HPDE6-E6E7 (cell line): Measurements from ENCODE around the gene ZNF532.

Source experiments
- DNase-seq: peaks from one replicate; pipeline ENCODE4 v3.0.0; 2011; ENCODE audit warnings: missing footprints; ENCODE audit errors: extremely low spot score

Gene ZNF532

DNA sequence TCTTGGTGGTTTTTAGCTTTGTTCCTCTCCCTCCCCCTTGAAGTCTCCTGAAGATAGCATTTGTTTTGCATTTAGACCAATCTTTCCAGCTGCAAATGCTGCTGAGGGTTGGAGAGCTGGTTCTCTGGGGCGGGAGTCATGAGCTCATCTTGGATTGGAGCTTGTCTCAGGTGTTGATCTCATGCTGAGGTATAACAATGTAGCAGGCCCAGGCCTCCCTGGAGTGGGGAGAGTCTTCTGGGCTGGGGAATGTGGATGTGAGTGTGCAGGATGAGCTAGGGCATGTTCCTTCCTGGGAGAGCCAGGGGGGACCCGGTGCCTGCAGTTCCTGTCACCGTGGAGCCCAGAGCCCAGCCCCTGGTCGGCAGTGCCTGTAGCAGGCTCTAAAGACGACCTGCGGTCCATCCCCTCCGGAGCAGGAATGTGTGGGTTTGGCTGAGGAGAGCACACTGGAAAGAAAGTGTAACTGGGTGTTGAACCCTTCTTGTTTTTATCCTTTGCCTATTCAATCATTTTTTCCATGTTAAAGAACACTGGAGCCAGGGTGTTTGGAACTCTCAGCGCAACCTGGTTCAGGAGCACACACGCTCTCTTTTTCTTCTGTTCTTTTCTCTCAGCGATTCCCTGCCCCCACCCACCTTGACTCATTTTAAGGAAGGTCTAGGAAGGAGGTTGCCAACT lies 2.7 kb downstream of the ZNF532 start:
- peak; percentile 61 for DNase-seq

- no peak for DNase-seq
Observed at GRCh38 chr18:58868440-58868839, 3.8 kb downstream of the ZNF532 start.

GRCh38 chr18:58870130-58870529 lies 5.5 kb downstream of the ZNF532 start:
- no peak for DNase-seq

- DNase-seq, result no peak
Observed at GRCh38 chr18:58870621-58871020, 5.9 kb downstream of the ZNF532 start.

- no peak for DNase-seq
Observed at GRCh38 chr18:58871514-58872420, 7.1 kb downstream of the ZNF532 start.

- DNase-seq, result no peak
Observed at GRCh38 chr18:58878640-58879039, 14.0 kb downstream of the ZNF532 start.

DNA sequence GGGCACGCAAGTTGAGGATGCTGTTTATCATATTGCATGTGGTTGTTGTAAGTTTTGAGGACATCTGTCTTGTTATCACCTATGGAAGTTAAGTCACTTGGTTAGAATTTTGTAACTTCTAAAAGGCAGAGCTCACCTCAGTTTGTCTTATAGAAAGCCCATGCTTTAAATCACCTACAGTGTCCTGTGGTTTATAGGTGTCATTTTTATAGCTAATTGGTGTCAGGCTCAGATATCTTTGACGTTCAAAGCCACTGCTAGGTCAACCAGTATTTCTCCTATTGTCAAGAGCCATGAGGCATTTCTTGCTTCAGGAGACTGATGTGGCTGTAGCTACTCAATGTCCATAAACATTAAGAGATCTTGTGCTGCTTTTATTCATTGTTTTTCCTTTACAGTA lies 16.8 kb downstream of the ZNF532 start:
- no peak for DNase-seq

DNA sequence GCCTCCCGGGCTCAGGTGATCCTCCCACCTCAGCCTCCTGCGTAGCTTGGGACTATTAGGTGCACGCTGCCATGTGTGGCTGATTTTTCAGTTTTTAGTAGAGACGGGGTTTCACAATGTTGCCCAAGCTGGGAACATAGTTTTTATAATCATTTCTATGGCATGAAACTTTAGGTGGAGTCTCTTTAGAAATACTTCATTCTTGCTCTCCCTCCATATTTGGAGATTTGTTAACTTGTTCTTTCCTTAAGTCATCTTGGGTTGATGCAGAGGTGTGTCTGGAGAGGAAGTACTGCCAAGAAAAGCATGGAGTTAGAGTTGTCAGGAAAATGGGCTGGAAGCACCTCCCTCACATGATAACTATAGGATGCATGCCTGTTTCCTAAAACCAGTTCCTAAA lies 17.4 kb downstream of the ZNF532 start:
- no peak for DNase-seq

GRCh38 chr18:58882686-58883085 lies 18.0 kb downstream of the ZNF532 start:
- no peak for DNase-seq

DNA sequence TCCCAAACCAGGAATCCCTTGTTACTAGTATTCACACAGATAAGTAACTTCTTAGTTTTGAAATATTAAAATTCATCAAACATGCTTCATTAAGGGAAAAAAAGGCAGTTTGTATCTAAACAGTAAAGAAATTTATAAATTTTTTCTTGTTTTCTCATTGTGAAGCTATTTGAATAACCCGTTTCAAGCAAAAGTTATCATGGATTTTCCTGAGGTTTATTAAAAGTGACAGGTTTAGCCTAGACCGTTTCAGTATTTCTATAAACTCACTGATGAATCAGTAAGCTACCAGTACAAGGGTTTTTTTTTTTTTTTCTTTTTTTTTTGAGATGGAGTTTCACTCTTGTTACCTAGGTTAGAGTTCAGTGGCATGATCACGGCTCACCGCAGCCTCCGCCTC lies 20.0 kb downstream of the ZNF532 start:
- DNase-seq, result no peak

DNA sequence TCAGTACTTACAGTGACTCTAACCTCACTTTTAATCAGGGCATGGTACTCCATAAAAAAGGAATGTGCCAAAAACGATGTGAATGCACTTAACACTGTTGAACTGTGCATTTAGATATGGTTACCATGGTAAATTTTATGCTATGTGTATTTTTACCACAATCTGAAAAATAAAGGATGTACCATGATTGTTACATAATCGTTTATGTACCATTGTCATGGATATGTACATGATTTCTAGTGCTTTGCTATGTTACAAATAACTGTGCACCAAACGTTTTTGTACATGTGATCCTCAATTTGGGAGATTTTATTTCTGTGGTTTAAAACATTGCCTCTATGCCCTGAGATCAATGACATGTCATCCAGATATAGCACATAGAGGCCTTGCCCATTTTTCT lies 21.8 kb downstream of the ZNF532 start:
- DNase-seq, result no peak

DNA sequence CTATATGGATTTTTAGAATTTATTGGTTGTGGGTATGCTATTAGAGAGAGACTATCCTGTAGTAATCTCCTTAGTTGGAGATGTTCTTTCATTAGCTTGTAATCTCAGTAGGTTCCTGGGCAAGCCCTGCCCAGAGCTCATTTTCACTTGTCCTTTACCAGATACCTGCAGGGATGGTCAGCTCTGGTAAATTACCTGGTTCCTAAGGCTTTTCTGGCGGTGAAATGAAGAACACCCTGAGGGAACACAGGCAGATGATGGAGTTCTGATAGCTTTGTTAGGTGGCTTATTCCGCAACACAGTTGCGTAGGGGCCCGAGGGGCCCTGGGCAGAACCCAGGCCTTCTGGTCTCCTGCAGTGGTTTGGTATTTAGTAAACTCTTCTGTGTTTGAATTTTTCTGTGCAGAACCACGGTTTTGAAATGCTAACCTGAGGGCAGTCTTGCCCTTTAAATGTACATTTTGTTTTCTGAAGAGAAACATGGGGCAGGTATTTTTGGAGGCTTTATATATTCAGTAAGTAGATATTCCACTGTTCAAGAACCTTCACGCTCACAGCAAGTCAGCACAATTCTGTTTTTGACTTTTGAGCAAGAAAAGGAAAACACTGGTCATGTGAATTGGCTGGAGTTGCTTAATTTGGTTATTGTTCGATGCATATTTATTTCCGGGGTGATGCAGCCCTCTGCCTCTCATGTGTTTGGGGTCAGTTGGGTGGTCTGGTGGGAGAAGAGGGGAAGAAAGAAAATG lies 22.4 kb downstream of the ZNF532 start:
- no peak for DNase-seq

GRCh38 chr18:58887613-58887963 lies 22.9 kb downstream of the ZNF532 start:
- DNase-seq, result peak; percentile 40

DNA sequence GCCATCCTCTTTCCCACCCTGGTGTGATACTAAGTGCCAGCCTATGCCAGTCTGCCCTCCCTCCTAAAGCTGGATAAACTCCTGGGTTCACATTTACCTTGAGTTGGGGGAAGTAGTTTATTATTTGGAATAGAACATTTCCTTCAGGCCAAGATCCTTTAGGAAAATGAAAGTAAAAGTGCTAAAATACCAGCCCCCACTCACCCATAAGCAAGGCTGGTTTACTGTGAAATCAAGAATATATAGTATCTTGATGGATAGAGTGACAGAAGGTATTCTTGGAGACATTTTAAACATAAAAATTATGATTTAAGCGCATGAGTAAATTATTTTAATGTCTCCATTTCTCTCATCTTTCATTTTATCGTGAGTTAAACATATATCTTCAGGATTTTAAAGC lies 27.1 kb downstream of the ZNF532 start:
- DNase-seq, result no peak

GRCh38 chr18:58892488-58892887 lies 27.8 kb downstream of the ZNF532 start:
- no peak for DNase-seq

DNA sequence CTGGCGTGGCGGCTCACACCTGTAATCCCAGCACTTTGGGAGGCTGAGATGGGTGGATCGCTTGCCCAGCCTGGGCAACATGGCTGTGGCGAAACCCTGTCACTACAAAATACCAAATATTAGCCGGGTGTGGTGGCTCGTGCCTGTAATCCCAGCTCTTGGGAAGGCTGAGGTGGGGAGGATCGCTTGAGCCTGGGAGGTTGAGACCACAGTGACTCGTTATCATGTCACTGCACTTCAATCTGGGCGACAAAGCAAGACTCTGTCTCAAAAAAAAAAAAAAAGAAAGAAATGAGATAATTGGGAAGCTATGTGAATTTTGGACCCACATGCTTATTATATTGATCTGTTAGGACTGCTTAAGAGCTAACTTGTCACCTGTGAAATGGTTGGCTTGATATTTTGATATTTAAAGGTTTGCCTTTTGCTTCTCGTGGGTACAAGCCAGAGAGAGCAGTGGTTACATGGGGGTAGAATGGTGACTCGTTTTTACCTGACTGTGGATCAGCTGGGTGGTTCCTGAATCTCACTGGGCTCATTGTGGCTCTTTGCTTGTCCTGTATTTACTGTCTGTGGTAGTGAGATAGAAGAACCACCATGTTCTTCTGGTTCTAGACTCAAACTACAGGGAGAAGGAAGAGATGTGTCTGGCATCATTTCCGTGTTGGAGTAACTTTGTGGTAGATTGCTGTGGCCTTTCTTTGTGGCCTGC lies 28.9 kb downstream of the ZNF532 start:
- DNase-seq, result no peak

GRCh38 chr18:58894930-58895329 lies 30.3 kb downstream of the ZNF532 start:
- DNase-seq, result no peak

DNA sequence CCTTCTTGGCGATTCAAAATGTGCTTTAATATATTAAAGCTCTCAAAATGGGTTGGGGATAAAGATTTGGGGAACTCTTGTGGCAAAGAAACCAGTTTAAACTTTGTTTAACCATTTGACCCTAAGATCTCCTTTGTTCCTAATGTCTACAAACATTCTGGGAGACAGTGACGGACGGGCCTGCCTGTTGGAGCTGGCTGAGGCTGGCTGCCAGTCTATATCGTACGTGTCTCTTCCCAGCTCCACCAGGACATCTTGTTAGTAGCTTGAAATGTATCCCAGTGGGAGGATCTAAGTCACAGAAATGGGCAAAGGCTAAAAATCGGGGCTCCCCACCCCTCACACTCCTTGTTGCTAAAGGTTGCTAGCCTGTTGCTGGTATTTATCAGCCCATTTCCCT lies 30.7 kb downstream of the ZNF532 start:
- no peak for DNase-seq

DNA sequence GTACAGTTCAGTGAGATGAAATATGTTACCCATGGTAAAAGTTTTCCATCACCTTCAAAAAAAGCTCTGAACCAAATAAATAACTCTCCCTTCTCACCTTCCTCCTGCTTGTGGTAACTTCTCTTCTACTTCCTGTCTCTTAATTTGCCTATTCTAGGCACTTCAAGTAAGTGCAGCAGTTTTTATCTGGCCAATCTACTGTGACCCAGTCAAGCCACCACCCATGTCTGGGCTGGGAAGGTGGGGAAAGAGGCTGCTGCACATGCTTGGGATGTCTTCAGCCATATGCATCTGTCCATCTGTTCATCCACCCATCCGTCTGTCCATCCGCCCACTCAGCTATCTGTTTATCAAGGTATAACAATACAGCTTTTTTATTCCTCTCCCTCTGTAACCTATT lies 31.6 kb downstream of the ZNF532 start:
- DNase-seq, result no peak

DNA sequence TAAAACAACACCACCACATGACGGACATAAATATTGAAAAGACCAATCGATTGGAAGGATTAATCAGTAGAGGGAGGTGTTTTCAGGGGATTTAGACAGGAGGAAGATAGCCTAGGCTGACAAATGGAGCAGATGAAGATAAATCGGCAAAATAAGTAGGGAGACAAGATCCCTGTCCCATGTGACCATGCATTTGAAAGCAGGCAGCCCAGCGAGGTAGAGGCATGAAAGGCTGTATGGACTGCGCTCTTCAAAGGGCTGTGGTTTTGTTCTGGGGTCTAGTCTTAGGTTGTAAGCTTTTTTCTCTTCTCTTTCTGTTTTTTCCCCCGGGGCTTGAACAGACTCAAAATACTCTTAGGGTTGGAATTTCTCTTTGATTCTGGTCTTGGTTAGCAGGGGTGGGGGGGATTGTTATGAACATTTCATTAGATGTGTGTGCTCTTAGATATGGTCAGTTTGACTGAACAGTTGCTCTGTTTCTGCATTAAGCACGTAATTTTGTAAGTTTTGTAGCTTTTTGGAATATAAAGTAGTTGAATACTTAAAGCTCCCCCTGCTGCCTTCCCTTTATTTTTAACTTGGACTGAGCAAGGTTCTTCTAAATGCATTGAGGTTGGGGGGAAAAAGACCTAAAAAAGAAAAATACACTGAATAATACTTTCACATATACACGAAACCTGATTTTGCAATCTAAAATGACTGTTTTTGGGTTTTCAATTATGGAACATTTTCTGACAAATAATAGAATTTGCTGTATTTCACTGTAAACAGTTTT lies 32.2 kb downstream of the ZNF532 start:
- DNase-seq, result no peak
